ENCODE results near the gene FGF1.

Gene FGF1

DNA sequence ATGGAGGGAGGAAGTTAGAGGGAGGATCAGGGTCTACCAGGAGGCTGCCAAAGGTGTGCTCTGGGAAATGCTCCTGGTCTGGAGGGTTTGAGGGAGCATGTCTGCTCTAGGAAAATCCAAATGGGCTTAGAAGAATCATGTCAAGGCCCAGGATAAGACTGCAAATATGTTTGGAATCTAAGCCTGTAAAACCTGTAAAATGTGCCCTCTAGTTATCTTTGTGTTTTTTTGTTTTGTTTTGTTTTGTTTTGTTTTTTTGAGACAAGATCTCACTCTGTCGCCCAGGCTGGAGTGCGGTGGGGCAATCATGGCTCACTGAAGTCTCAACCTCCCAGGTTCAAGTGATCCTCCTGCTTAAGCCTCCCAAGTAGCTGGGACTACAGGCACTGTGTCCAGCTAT is 135.4 kb downstream of the FGF1 start:
- TF ChIP-seq, protein P1, sequence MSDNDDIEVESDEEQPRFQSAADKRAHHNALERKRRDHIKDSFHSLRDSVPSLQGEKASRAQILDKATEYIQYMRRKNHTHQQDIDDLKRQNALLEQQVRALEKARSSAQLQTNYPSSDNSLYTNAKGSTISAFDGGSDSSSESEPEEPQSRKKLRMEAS (IDR thresholded peaks at IDR 0.05; ENCODE audit: low read depth, low read length), result no peak
- TF ChIP-seq MYC (IDR thresholded peaks at IDR 0.05; ENCODE audit: low read depth, low read length) (no peak), POLR2A (IDR thresholded peaks at IDR 0.05; ENCODE audit: extremely low read depth, insufficient read length) (no peak)
- TF ChIP-seq, protein P2, sequence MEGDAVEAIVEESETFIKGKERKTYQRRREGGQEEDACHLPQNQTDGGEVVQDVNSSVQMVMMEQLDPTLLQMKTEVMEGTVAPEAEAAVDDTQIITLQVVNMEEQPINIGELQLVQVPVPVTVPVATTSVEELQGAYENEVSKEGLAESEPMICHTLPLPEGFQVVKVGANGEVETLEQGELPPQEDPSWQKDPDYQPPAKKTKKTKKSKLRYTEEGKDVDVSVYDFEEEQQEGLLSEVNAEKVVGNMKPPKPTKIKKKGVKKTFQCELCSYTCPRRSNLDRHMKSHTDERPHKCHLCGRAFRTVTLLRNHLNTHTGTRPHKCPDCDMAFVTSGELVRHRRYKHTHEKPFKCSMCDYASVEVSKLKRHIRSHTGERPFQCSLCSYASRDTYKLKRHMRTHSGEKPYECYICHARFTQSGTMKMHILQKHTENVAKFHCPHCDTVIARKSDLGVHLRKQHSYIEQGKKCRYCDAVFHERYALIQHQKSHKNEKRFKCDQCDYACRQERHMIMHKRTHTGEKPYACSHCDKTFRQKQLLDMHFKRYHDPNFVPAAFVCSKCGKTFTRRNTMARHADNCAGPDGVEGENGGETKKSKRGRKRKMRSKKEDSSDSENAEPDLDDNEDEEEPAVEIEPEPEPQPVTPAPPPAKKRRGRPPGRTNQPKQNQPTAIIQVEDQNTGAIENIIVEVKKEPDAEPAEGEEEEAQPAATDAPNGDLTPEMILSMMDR (IDR thresholded peaks at IDR 0.05; ENCODE audit: low read depth, low read length), result no peak
- H3K4me3 ChIP-seq (ENCODE audit: low read depth, low read length), result no peak overlapping the region
- DNase-seq (ENCODE audit: low read depth), result no peak

DNA sequence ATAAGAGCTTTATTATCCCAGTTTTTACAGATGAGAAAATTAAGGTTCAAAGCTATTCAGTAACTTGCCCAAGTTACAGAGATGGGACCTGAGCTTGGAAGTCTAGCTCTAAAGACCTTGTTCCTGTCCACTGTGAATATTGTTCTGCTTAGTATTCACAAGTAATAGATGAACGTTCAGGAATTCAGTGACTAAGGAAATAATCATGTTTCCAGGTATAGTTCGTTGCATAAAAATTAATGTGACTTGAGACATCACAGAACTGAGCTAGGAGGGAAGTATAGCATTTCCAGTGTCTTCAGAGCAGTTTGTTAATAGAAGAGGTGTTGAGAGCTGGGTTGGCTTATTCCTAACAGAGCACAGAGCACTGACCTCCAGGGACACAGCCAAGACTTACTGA is 136.1 kb downstream of the FGF1 start:
- TF ChIP-seq, protein P1 (IDR thresholded peaks at IDR 0.05; ENCODE audit: low read depth, low read length), result no peak
- TF ChIP-seq POLR2A (IDR thresholded peaks at IDR 0.05; ENCODE audit: extremely low read depth, insufficient read length), result no peak
- no peak for TF ChIP-seq MYC (IDR thresholded peaks at IDR 0.05; ENCODE audit: low read depth, low read length)
- TF ChIP-seq, protein P2 (IDR thresholded peaks at IDR 0.05; ENCODE audit: low read depth, low read length), result no peak
- no peak overlapping the region for H3K4me3 ChIP-seq (ENCODE audit: low read depth, low read length)
- DNase-seq (ENCODE audit: low read depth), result no peak

DNA sequence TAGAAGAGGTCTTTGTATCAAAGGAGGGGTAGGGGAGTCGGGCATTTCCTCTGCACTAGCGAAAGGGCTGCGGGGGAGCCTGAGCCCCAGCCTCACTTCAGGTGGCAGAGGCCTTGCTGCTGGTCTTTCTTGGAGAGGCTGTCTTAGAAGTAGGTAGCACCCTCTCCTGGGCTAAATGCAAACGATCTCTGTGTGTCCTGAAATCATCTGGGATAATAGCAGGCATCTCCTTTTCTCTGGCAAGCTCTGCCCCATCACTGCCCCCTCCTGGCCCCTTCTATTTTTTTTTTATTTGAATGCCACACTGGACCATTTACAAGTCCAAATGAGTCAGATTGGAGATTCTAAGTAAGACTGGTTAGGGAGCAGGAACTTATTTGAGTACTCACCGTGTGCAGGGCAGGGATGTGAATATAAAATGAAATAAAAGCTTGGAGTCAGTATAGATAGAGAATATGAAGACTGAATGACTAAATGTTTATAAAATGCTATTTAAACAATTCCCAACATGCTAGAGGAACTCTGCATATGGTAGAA is 137.1 kb downstream of the FGF1 start:
- DNase-seq (ENCODE audit: low read depth), result peak; percentile 86
- H3K4me3 ChIP-seq (ENCODE audit: low read depth, low read length), result no peak overlapping the region
- TF ChIP-seq MYC (IDR thresholded peaks at IDR 0.05; ENCODE audit: low read depth, low read length), result no peak
- TF ChIP-seq, protein P2 (IDR thresholded peaks at IDR 0.05; ENCODE audit: low read depth, low read length), result peak; percentile 74

DNA sequence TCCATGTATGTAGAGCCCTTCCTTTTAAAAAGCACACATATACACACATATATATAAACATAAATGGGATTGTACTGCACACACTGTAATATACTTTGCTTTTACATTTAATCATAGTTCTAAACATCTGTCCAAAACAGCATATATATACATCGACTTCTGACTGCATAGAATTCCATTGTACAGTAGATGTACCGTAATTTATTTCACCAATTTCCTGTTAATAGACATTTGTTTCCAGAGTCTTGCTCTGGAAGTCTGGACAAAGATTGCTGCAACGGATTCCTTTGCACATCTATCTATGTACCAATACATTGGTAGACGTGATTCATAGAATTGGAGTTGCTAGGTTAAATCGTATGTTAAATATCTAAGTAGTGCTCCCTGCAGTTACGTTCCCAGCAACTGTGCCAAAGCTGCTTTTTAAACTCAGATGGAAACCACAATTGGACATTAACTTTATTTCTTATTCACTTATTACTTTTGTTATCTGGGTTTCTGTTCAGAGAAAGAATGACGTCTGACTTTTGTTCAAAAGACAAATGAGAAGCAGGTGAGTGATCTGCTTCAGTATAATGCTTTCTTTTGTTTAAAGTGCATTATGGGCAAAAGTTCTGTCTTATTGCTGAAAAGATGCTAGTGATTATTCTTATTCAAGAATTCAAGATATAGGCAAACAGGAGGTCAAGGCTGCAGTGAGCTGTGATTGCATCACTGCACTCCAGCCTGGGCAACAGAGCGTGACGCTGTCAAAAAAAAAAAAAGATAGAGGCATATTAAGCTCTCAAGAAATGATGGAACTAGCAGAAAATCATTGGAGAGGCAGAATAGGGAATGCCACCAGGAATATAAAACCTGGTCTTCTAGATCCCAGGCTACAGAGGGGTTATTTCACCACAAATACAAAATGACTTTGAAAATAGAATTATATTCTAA is 138.2 kb downstream of the FGF1 start:
- DNase-seq (ENCODE audit: low read depth), result no peak
- TF ChIP-seq MYC (IDR thresholded peaks at IDR 0.05; ENCODE audit: low read depth, low read length), result no peak
- TF ChIP-seq, protein P2 (IDR thresholded peaks at IDR 0.05; ENCODE audit: low read depth, low read length), result no peak
- TF ChIP-seq POLR2A (IDR thresholded peaks at IDR 0.05; ENCODE audit: extremely low read depth, insufficient read length), result no peak
- TF ChIP-seq, protein P1 (IDR thresholded peaks at IDR 0.05; ENCODE audit: low read depth, low read length), result no peak
- H3K4me3 ChIP-seq (ENCODE audit: low read depth, low read length), result no peak overlapping the region

DNA sequence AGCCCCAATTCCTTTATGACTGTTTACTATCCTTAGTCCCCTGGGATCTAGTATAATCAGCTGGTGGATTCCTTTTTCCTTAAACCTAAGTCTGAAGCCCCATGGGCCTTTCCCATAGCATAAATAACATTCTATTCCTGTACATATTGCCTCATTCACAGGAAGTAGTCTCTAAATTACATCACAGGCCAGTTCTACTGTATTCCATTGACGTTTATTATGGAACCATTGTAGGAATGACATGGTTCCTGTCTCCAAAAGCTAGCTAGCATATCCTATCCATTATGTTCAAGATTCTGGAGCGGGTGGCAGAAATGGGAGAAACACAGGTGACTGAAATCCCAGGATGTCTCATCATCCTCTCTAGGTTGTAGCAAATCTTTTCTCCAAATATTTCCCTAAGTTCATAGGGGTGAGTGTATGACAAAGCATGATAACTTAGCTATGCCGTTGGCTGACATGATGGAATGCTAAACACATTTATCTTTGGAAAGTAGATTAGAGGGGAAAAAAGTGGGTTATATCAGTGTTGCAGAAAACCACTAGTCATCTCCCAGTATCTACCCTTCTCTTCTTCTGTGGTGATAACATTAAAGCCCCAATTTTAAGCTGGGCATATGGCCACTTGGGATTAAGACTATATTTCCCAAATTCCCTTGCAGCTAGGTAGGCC is 140.1 kb downstream of the FGF1 start:
- TF ChIP-seq, protein P1 (IDR thresholded peaks at IDR 0.05; ENCODE audit: low read depth, low read length), result no peak
- TF ChIP-seq MYC (IDR thresholded peaks at IDR 0.05; ENCODE audit: low read depth, low read length) (no peak), POLR2A (IDR thresholded peaks at IDR 0.05; ENCODE audit: extremely low read depth, insufficient read length) (no peak)
- TF ChIP-seq, protein P2 (IDR thresholded peaks at IDR 0.05; ENCODE audit: low read depth, low read length), result no peak
- H3K4me3 ChIP-seq (ENCODE audit: low read depth, low read length), result no peak overlapping the region
- DNase-seq (ENCODE audit: low read depth), result no peak
